ENCODE data around the gene TTF2.

Gene TTF2

GRCh38 chr1:117076648-117077047, 16.5 kb downstream of the TTF2 start:
- TF ChIP-seq, protein P1, sequence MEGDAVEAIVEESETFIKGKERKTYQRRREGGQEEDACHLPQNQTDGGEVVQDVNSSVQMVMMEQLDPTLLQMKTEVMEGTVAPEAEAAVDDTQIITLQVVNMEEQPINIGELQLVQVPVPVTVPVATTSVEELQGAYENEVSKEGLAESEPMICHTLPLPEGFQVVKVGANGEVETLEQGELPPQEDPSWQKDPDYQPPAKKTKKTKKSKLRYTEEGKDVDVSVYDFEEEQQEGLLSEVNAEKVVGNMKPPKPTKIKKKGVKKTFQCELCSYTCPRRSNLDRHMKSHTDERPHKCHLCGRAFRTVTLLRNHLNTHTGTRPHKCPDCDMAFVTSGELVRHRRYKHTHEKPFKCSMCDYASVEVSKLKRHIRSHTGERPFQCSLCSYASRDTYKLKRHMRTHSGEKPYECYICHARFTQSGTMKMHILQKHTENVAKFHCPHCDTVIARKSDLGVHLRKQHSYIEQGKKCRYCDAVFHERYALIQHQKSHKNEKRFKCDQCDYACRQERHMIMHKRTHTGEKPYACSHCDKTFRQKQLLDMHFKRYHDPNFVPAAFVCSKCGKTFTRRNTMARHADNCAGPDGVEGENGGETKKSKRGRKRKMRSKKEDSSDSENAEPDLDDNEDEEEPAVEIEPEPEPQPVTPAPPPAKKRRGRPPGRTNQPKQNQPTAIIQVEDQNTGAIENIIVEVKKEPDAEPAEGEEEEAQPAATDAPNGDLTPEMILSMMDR (IDR thresholded peaks at IDR 0.05) = no peak

DNA sequence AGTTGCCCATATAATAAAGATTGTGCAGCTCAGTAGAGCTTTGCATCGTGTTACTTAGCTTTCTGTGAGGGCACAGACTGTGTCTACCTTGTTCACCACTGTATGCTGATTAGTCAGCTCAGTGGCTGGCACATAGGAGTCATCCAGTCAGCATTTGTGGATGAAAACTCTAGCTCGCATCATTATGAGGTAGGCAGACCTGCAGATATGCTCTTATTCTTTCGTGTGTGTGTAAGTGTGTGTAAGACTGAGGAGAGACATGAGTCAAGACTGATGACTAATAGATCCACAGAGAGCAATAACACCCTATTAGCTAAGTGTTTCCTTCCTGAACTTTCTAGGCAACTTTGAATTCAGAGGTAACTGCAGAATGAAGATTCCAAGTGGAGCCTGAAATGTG, 17.1 kb downstream of the TTF2 start:
- TF ChIP-seq, protein P1 (IDR thresholded peaks at IDR 0.05) = no peak

GRCh38 chr1:117079737-117080136, 19.6 kb downstream of the TTF2 start:
- TF ChIP-seq, protein P1 (IDR thresholded peaks at IDR 0.05) = no peak

GRCh38 chr1:117084231-117084630, 24.1 kb downstream of the TTF2 start:
- TF ChIP-seq, protein P1 (IDR thresholded peaks at IDR 0.05) = no peak

GRCh38 chr1:117087686-117088085, 27.6 kb downstream of the TTF2 start:
- TF ChIP-seq, protein P1 (IDR thresholded peaks at IDR 0.05) = no peak

- TF ChIP-seq, protein P1 (IDR thresholded peaks at IDR 0.05) = no peak
These were observed 29.9 kb downstream of the TTF2 start for GRCh38 chr1:117089996-117090395.

DNA sequence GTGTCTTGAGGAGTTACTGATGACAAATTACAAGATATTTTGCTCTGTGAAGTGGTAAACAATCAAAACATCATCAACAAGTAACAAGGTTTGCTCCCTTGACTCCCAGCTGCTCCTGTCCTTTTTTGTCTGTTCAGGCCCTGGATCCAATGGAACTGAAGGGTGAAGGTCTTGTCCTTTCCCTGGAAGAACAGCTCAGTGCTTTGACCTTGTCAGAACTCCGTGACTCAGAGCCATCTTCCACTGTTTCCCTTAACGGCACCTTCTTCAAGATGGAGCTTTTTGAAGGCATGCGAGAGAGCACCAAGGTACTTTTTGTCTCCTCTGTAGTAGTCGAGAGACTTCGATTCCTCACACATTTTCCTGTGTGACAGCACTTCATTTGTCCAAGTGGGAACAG, 32.5 kb downstream of the TTF2 start:
- TF ChIP-seq, protein P1 (IDR thresholded peaks at IDR 0.05) = no peak

DNA sequence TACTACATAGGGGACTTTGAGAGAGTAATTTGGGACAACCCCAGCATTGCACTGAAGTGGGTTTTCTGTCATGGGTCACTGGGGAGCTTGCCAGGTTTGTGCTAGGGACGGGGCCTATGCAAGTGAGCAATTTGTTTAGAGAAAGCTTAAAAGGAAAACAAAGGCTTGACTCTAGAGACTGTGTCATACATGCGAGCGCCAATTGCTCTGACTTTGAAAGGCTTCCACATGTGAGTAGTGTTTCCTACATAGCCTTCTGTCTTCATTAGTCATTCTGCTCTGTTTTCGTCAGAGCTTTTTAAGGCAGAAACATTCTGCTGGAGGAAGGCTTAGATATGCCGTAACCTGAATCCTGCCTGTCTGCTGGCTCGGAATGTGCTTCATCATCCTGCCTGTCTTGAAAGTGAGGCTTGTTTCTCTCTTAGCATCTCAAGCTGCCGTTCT, 33.0 kb downstream of the TTF2 start:
- TF ChIP-seq, protein P1 (IDR thresholded peaks at IDR 0.05) = no peak

Data from LNCAP (cell line).